ENCODE results near the gene INTS3.

The INTS3 gene

GRCh38 chr1:153796786-153797659 is 69.2 kb downstream of the INTS3 start:
- TF ChIP-seq GATA1 (IDR thresholded peaks at IDR 0.05; ENCODE audit: low read depth, low read length) (no peak), POLR2A (IDR thresholded peaks at IDR 0.05; ENCODE audit: low read length) (no peak)
- DNase-seq, result peak; percentile 73 to 88

GRCh38 chr1:153798468-153798780 is 70.6 kb downstream of the INTS3 start:
- no peak for DNase-seq
- TF ChIP-seq GATA1 (IDR thresholded peaks at IDR 0.05; ENCODE audit: low read depth, low read length) (no peak), POLR2A (IDR thresholded peaks at IDR 0.05; ENCODE audit: low read length) (no peak)

GRCh38 chr1:153799016-153799415 is 71.2 kb downstream of the INTS3 start:
- no peak for DNase-seq
- TF ChIP-seq POLR2A (IDR thresholded peaks at IDR 0.05; ENCODE audit: low read length) (no peak), GATA1 (IDR thresholded peaks at IDR 0.05; ENCODE audit: low read depth, low read length) (no peak)

GRCh38 chr1:153799566-153800465 is 72.0 kb downstream of the INTS3 start:
- DNase-seq, result no peak
- TF ChIP-seq POLR2A (IDR thresholded peaks at IDR 0.05; ENCODE audit: low read length) (no peak), GATA1 (IDR thresholded peaks at IDR 0.05; ENCODE audit: low read depth, low read length) (no peak)

GRCh38 chr1:153800516-153800915 is 72.7 kb downstream of the INTS3 start:
- TF ChIP-seq POLR2A (IDR thresholded peaks at IDR 0.05; ENCODE audit: low read length) (no peak), GATA1 (IDR thresholded peaks at IDR 0.05; ENCODE audit: low read depth, low read length) (no peak)
- DNase-seq, result no peak

GRCh38 chr1:153801028-153801625 is 73.3 kb downstream of the INTS3 start:
- no peak for TF ChIP-seq POLR2A (IDR thresholded peaks at IDR 0.05; ENCODE audit: low read length)
- TF ChIP-seq GATA1 (IDR thresholded peaks at IDR 0.05; ENCODE audit: low read depth, low read length), result no peak
- DNase-seq, result no peak

GRCh38 chr1:153801786-153802697 is 74.2 kb downstream of the INTS3 start:
- DNase-seq, result no peak
- TF ChIP-seq POLR2A (IDR thresholded peaks at IDR 0.05; ENCODE audit: low read length), result no peak
- no peak for TF ChIP-seq GATA1 (IDR thresholded peaks at IDR 0.05; ENCODE audit: low read depth, low read length)

- no peak for DNase-seq
These were observed 75.7 kb downstream of the INTS3 start for GRCh38 chr1:153803470-153804056.

GRCh38 chr1:153804112-153804511 is 76.3 kb downstream of the INTS3 start:
- DNase-seq, result no peak
- no peak for TF ChIP-seq POLR2A (IDR thresholded peaks at IDR 0.05; ENCODE audit: low read length)
- TF ChIP-seq GATA1 (IDR thresholded peaks at IDR 0.05; ENCODE audit: low read depth, low read length), result no peak

More at GRCh38 chr1:153803470-153804056, 75.7 kb downstream of the INTS3 start:
- no peak for TF ChIP-seq POLR2A (IDR thresholded peaks at IDR 0.05; ENCODE audit: low read length)
- TF ChIP-seq GATA1 (IDR thresholded peaks at IDR 0.05; ENCODE audit: low read depth, low read length), result no peak

- no peak for TF ChIP-seq GATA1 (IDR thresholded peaks at IDR 0.05; ENCODE audit: low read depth, low read length)
- peak; percentile 28 for TF ChIP-seq POLR2A (IDR thresholded peaks at IDR 0.05; ENCODE audit: low read length)
- DNase-seq, result peak; percentile 91 to 95
These were observed 77.3 kb downstream of the INTS3 start for GRCh38 chr1:153805042-153805745.

GRCh38 chr1:153805886-153806719 is 78.3 kb downstream of the INTS3 start:
- peak in 1 of 2 experiments; percentile 58 for DNase-seq

More at GRCh38 chr1:153805886-153806719, 78.3 kb downstream of the INTS3 start:
- TF ChIP-seq GATA1 (IDR thresholded peaks at IDR 0.05; ENCODE audit: low read depth, low read length), result no peak
- no peak for TF ChIP-seq POLR2A (IDR thresholded peaks at IDR 0.05; ENCODE audit: low read length)
